Loucy (cell line): Measurements from ENCODE around the gene INVS.

Source experiments
- H2AFZ ChIP-seq: fragments of 200-600 bp; sonication (generic); 2 replicates; pipeline ENCODE4 v1.6.0; 2016; ENCODE audit warnings: antibody characterized with exemption, mild to moderate bottlenecking, low read length, moderate library complexity
- H3F3A ChIP-seq: fragments of 200-600 bp; 2 replicates; pipeline ENCODE4 v1.6.0; 2016; ENCODE audit warnings: antibody characterized with exemption, low read depth, mild to moderate bottlenecking
- H3K27me3 ChIP-seq: fragments of 200-600 bp; sonication (generic); 2 replicates; pipeline ENCODE4 v1.6.1; 2014; ENCODE audit warnings: low read length, mild to moderate bottlenecking; ENCODE audit not compliant: insufficient read depth, poor library complexity, severe bottlenecking
- H3K36me3 ChIP-seq: fragments of 200-600 bp; sonication (generic); 2 replicates; pipeline ENCODE4 v1.6.1; 2016; ENCODE audit warnings: low read length; ENCODE audit not compliant: insufficient read depth
- H3K4me1 ChIP-seq: fragments of 200-600 bp; sonication (generic); 2 replicates; pipeline ENCODE4 v1.5.1; 2014; ENCODE audit warnings: low read length, mild to moderate bottlenecking; ENCODE audit not compliant: insufficient read depth, poor library complexity, severe bottlenecking
- H3K4me2 ChIP-seq: fragments of 200-600 bp; sonication (generic); 2 replicates; pipeline ENCODE4 v1.6.0; 2014; ENCODE audit warnings: antibody characterized with exemption, low read length, low read depth, mild to moderate bottlenecking; ENCODE audit not compliant: poor library complexity, severe bottlenecking
- H3K4me3 ChIP-seq: fragments of 200-600 bp; sonication (generic); 2 replicates; pipeline ENCODE4 v1.5.1; 2014; ENCODE audit warnings: low read length, mild to moderate bottlenecking, mixed read lengths; ENCODE audit not compliant: poor library complexity, severe bottlenecking
- H3K79me2 ChIP-seq: fragments of 200-600 bp; sonication (generic); 2 replicates; pipeline ENCODE4 v1.6.1; 2014; ENCODE audit warnings: low read length; ENCODE audit not compliant: insufficient read depth
- H3K9ac ChIP-seq: fragments of 200-600 bp; sonication (generic); 2 replicates; pipeline ENCODE4 v1.6.0; 2014; ENCODE audit warnings: mild to moderate bottlenecking, low read depth, low read length, moderate library complexity; ENCODE audit not compliant: poor library complexity, severe bottlenecking
- H3K9me2 ChIP-seq: fragments of 200-600 bp; sonication (generic); replicated peaks from 2 replicates; pipeline ENCODE4 v1.6.1; 2016; ENCODE audit warnings: low read depth, low read length, mixed read lengths
- H3K9me3 ChIP-seq: fragments of 200-600 bp; sonication (generic); 2 replicates; pipeline ENCODE4 v1.6.1; 2014; ENCODE audit warnings: mild to moderate bottlenecking, antibody characterized with exemption, low read length, low read depth; ENCODE audit not compliant: insufficient read depth
- H4K20me1 ChIP-seq: fragments of 200-600 bp; sonication (generic); 2 replicates; pipeline ENCODE4 v1.6.0; 2014; ENCODE audit warnings: antibody characterized with exemption, low read length, mild to moderate bottlenecking; ENCODE audit not compliant: insufficient read depth, poor library complexity, severe bottlenecking
- EZH2phosphoT487 ChIP-seq: fragments of 200-600 bp; IDR thresholded peaks from 2 replicates; pipeline ENCODE4 v1.6.1; 2018; ENCODE audit warnings: antibody characterized with exemption, mild to moderate bottlenecking, moderate library complexity, borderline replicate concordance
- TF ChIP-seq, protein P1 (sequence below): fragments of 200-600 bp; sonication (generic); conservative IDR thresholded peaks from 2 replicates; pipeline ENCODE4 v1.5.1; 2014; ENCODE audit warnings: mild to moderate bottlenecking, antibody characterized with exemption, low read length

The INVS gene

GRCh38 chr9:100285080-100285479, 186.0 kb downstream of the INVS start:
- H3K4me2 ChIP-seq = no peak overlapping the region
- no peak for TF ChIP-seq EZH2phosphoT487
- TF ChIP-seq, protein P1, sequence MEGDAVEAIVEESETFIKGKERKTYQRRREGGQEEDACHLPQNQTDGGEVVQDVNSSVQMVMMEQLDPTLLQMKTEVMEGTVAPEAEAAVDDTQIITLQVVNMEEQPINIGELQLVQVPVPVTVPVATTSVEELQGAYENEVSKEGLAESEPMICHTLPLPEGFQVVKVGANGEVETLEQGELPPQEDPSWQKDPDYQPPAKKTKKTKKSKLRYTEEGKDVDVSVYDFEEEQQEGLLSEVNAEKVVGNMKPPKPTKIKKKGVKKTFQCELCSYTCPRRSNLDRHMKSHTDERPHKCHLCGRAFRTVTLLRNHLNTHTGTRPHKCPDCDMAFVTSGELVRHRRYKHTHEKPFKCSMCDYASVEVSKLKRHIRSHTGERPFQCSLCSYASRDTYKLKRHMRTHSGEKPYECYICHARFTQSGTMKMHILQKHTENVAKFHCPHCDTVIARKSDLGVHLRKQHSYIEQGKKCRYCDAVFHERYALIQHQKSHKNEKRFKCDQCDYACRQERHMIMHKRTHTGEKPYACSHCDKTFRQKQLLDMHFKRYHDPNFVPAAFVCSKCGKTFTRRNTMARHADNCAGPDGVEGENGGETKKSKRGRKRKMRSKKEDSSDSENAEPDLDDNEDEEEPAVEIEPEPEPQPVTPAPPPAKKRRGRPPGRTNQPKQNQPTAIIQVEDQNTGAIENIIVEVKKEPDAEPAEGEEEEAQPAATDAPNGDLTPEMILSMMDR = no peak
- peaks cover 64% of the 10 kb centered on the region for H3K36me3 ChIP-seq
- H3K9ac ChIP-seq = no peak overlapping the region
- H3K4me3 ChIP-seq = no peak overlapping the region
- no peaks in the 10 kb centered on the region for H3K4me1 ChIP-seq
- no peaks in the 10 kb centered on the region for H3K79me2 ChIP-seq
- no peak overlapping the region for H2AFZ ChIP-seq
- H3K27me3 ChIP-seq = no peaks in the 10 kb centered on the region
- 0 out of 2 replicates have a peak, but pooled peaks cover 4% of the 10 kb centered on the region for H3F3A ChIP-seq
- peaks cover 5% of the 10 kb centered on the region; the same call in 1 of the 2 replicates for H3K9me3 ChIP-seq
- no peaks in the 10 kb centered on the region for H3K9me2 ChIP-seq
- H4K20me1 ChIP-seq = no peaks in the 10 kb centered on the region

DNA sequence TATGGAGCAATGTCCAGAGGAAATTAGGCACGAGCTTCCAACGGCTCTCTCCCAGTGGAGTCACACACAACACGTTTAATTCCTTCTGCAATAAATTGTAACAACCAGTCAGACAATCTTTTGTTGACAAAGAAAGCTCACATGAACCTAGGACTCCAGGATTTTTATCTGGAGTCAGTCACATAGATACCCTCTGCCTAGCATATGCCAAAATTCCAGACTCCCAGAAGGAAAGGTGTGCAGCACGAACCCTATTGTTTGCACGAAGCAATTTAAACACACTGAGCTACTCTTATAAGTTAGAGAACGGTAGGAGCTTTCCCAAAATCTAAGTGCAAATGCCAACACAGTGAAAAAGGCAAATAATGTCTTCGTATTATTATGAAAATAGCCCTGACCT, 186.6 kb downstream of the INVS start:
- no peak overlapping the region for H3K9ac ChIP-seq
- H3K79me2 ChIP-seq = no peaks in the 10 kb centered on the region
- H3K4me2 ChIP-seq = no peak overlapping the region
- no peaks in the 10 kb centered on the region for H3K27me3 ChIP-seq
- H3K4me1 ChIP-seq = no peaks in the 10 kb centered on the region
- H3K4me3 ChIP-seq = no peak overlapping the region
- no peak for TF ChIP-seq EZH2phosphoT487
- TF ChIP-seq, protein P1 = no peak
- peaks cover 67% of the 10 kb centered on the region for H3K36me3 ChIP-seq
- peaks cover 5% of the 10 kb centered on the region; the same call in 1 of the 2 replicates for H3K9me3 ChIP-seq
- no peaks in the 10 kb centered on the region for H3K9me2 ChIP-seq
- 0 out of 2 replicates have a peak, but pooled peaks cover 4% of the 10 kb centered on the region for H3F3A ChIP-seq
- H2AFZ ChIP-seq = no peak overlapping the region
- no peaks in the 10 kb centered on the region for H4K20me1 ChIP-seq

GRCh38 chr9:100286257-100286656, 187.2 kb downstream of the INVS start:
- Histone ChIP-seq H3K4me3 (no peak overlapping the region), H3K9me2 (no peaks in the 10 kb centered on the region), H2AFZ (no peak overlapping the region), H3K9ac (no peak overlapping the region), H3K4me2 (no peak overlapping the region), H3K36me3 (peaks cover 73% of the 10 kb centered on the region), H3K27me3 (no peaks in the 10 kb centered on the region), H3K79me2 (no peaks in the 10 kb centered on the region), H3K4me1 (no peaks in the 10 kb centered on the region), H4K20me1 (no peaks in the 10 kb centered on the region), H3F3A (0 out of 2 replicates have a peak, but pooled peaks cover 4% of the 10 kb centered on the region), H3K9me3 (peaks cover 5% of the 10 kb centered on the region; the same call in 1 of the 2 replicates)
- TF ChIP-seq, protein P1 = no peak
- no peak for TF ChIP-seq EZH2phosphoT487
